Glutamatergic neuron (in vitro differentiated cells): ENCODE data around the gene ALDH1B1. TPM values are rescaled to one million over a fixed set of nuclear protein-coding genes. Genes with fewer than 3 reads are reported as not detected.

ENCODE experiments used
- DNase-seq: peaks from one replicate; pipeline ENCODE4 v3.0.0; 2022
- H3K27ac Mint-ChIP-seq: one replicate; pipeline ENCODE4 v1.8.0; 2020; ENCODE audit warnings: mild to moderate bottlenecking, mixed read lengths, inconsistent platforms; ENCODE audit not compliant: unreplicated experiment
- H3K27me3 Mint-ChIP-seq: one replicate; pipeline ENCODE4 v1.8.0; 2020; ENCODE audit warnings: mild to moderate bottlenecking, moderate library complexity, mixed read lengths, inconsistent platforms; ENCODE audit not compliant: unreplicated experiment
- H3K36me3 Mint-ChIP-seq: one replicate; pipeline ENCODE4 v1.8.0; 2020; ENCODE audit warnings: mild to moderate bottlenecking, mixed read lengths, inconsistent platforms; ENCODE audit not compliant: unreplicated experiment
- H3K4me1 Mint-ChIP-seq: one replicate; pipeline ENCODE4 v1.8.0; 2020; ENCODE audit warnings: mild to moderate bottlenecking, low read depth, mixed read lengths, inconsistent platforms; ENCODE audit not compliant: unreplicated experiment
- H3K4me3 Mint-ChIP-seq: one replicate; pipeline ENCODE4 v1.8.0; 2020; ENCODE audit warnings: mild to moderate bottlenecking, mixed read lengths, inconsistent platforms; ENCODE audit not compliant: unreplicated experiment
- H3K9me3 Mint-ChIP-seq: one replicate; pipeline ENCODE4 v1.8.0; 2020; ENCODE audit warnings: mild to moderate bottlenecking, moderate library complexity, mixed read lengths, inconsistent platforms; ENCODE audit not compliant: unreplicated experiment
- total RNA-seq: library from RNA; stranded (reverse); fragmentation: NEBNext Ultra II Directional; extraction: Animal tissue kit (Norgen Biotek cat#: 25700); gene quantifications from one replicate; pipeline ENCODE4 v1.2.1, GENCODE V29; 2021; ENCODE audit not compliant: unreplicated experiment
- TF ChIP-seq, protein P1 (sequence below): fragments of 200-600 bp; sonication (generic); IDR thresholded peaks from one replicate; pipeline ENCODE4 v1.5.0; 2021; ENCODE audit not compliant: partially characterized antibody, unreplicated experiment

The ALDH1B1 gene
- total RNA-seq, 1 donor from 2014 or later: 15.3 TPM

DNA sequence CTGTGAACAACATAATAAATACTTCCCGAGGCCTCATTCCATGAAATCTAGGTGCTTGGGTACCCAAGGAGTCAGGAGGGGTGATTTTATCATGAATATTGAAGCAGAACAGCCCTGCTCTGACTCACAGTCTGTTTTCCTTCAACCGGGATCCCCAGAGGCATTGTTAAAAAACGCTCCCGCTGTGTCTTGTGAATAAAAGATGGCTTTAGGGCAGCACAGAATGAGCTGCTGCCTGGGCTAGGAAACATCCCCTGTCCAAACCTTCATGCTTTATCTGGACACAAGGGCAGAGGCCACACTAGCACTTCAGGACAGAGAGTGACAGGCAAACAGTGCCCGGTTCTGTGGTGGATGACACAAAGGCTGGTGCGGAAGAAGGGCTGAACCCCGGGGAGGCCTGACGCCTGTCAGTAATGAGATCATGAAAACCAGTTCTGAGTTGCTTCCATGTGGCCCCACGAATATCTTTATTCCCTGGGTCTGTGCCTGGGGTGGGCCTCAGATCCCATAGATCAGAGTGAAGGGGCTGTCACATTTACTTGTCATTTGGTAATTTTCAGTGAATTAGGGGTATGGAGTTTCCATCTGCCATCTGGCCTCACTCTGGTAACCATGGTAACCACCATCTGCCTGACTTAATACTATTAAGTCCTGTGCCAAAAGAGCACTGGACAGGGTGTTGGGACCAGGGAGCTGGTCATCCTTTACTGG lies 29.2 kb downstream of the ALDH1B1 start:
- DNase-seq: peak; percentile 68
- H3K4me3 Mint-ChIP-seq: peak overlapping the region; percentile 92
- TF ChIP-seq, protein P1, sequence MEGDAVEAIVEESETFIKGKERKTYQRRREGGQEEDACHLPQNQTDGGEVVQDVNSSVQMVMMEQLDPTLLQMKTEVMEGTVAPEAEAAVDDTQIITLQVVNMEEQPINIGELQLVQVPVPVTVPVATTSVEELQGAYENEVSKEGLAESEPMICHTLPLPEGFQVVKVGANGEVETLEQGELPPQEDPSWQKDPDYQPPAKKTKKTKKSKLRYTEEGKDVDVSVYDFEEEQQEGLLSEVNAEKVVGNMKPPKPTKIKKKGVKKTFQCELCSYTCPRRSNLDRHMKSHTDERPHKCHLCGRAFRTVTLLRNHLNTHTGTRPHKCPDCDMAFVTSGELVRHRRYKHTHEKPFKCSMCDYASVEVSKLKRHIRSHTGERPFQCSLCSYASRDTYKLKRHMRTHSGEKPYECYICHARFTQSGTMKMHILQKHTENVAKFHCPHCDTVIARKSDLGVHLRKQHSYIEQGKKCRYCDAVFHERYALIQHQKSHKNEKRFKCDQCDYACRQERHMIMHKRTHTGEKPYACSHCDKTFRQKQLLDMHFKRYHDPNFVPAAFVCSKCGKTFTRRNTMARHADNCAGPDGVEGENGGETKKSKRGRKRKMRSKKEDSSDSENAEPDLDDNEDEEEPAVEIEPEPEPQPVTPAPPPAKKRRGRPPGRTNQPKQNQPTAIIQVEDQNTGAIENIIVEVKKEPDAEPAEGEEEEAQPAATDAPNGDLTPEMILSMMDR: no peak
- H3K4me1 Mint-ChIP-seq: peaks cover 49% of the 10 kb centered on the region
- no peaks in the 10 kb centered on the region for H3K36me3 Mint-ChIP-seq
- H3K27ac Mint-ChIP-seq: peak overlapping the region; percentile 100
- H3K27me3 Mint-ChIP-seq: peaks cover 26% of the 10 kb centered on the region
- H3K9me3 Mint-ChIP-seq: peaks cover 27% of the 10 kb centered on the region

DNA sequence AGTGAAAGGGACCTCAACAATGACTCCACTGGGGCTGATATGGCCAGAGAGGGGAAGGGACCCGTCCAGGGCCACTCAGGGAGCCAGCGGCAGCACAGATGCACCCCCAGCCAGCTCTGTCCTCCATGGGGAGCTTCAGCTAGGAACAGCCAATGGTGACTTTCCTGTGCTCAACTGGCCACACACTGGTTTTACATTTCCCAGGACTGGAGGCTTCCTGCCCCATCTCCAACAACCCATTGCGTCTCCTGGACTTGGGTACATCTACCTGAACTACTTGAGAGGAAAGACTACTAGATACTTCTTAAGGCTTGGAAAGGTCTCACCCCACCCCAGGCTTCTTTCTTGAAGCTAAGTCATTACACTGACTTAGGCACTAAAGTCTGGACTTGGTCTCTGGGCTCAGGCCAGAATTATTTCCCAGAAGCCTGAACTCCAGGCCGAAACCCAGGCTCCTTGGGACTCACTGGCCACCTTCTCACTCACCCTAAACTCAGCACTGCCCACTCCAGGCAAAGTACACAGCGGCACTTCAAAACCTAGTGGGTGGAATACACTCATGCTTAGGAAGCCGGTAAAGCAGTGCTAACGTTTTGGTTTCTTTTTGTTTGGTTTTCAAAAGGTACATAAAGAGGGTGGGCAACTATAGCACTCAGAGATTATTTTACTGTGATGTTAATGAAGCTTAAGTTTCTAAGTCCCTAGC lies 30.2 kb downstream of the ALDH1B1 start:
- H3K4me3 Mint-ChIP-seq: peak overlapping the region; percentile 92
- H3K27me3 Mint-ChIP-seq: peaks cover 28% of the 10 kb centered on the region
- TF ChIP-seq, protein P1: no peak
- peak; percentile 50 for DNase-seq
- H3K4me1 Mint-ChIP-seq: peaks cover 52% of the 10 kb centered on the region
- H3K36me3 Mint-ChIP-seq: peaks cover 3% of the 10 kb centered on the region
- peaks cover 24% of the 10 kb centered on the region for H3K9me3 Mint-ChIP-seq
- peak overlapping the region; percentile 100 for H3K27ac Mint-ChIP-seq

DNA sequence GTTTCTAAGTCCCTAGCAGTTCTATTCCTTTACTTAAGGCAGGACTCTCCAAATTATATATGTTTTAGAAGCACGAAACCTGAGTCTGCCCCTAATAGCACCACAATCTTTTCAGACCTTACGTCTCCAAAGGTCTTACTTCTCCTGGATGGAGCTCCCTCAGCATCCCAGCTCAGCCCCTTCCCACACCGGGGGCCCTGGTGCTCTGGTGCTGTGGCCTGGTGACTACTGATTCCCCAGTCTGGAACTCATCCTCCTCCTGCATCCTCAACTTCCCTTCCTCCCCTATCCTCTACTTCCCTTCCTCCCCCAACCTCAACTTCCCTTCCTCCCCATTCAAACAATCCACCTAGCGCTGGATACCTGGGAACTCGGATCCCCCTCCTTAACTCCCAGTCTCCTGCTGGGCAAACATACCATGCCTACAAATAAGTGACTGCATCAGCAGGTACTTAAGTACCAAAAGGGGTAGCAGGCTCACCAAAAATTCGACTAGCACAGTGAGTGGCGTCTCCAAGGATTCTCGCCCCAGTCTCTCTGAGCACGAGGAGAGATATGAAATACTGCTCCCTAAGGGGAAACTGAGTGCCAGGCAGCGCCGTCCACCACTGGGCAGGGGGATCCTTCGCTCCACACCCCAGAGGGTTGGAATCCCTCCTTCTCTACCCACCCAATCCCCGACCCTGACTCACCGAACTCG lies 30.9 kb downstream of the ALDH1B1 start:
- peaks cover 28% of the 10 kb centered on the region for H3K27me3 Mint-ChIP-seq
- peaks cover 54% of the 10 kb centered on the region for H3K4me1 Mint-ChIP-seq
- no peak for DNase-seq
- peak overlapping the region; percentile 92 for H3K4me3 Mint-ChIP-seq
- H3K36me3 Mint-ChIP-seq: peaks cover 8% of the 10 kb centered on the region
- peaks cover 24% of the 10 kb centered on the region for H3K9me3 Mint-ChIP-seq
- H3K27ac Mint-ChIP-seq: peak overlapping the region; percentile 100
- TF ChIP-seq, protein P1: no peak

DNA sequence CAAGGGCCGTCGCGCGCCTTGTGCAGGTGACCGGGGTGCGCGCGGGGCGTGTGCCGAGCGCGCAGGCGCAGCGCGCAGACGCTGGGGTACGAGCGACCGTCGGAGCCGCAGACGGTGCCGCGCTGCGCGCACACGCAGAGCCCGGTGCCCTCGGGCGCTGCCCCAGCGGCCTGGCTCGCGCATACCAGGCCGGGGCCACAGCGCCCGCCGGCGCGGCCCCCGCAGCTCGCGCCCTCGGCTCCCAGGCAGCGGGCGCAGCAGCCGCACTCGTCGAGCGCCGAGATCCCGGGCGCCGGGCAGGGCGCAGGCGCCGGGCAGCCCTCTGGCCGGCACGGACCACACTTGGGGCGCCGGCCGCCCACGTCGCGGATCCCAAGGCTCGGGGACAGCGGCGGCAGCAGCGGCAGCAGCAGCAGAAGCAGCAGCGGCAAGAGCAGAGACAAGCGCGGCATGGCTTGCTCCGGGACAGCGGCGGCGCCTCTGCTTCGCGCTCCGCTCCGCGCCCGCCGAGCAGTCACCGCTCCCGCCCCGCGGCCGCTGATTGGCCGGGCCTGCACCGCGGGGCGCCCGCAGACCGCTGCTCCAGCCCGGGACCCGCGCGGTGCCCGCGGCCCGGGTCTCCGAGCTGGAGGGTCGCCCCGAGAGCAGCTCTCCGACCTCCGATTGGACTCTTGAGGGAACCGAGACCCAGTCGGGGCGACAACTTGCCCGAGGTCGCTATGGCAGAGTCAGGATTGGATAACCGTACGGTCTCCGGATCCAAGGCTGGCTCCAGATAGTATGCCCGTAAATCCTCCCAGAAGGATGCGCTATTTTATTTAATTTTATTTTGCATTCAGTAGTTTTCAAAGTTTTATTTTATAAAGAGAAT lies 31.7 kb downstream of the ALDH1B1 start, which contains the start of gene IGFBPL1:
Gene IGFBPL1 (minus strand): TSS at position 482 of the 871 bp plus-strand sequence. CDS start 30 bp downstream, at position 452.
- TF ChIP-seq, protein P1: no peak
- H3K4me3 Mint-ChIP-seq: peak within 1 kb of the TSS; percentile 94
- peak; percentile 70 for DNase-seq
- H3K27ac Mint-ChIP-seq: peak within 1 kb of the TSS; percentile 100
- peaks cover 47% of the 10 kb centered on the region for H3K4me1 Mint-ChIP-seq
- H3K27me3 Mint-ChIP-seq: peaks cover 28% of the 10 kb centered on the region
- H3K9me3 Mint-ChIP-seq: peaks cover 24% of the 10 kb centered on the region
- peaks cover 8% of the 10 kb centered on the region for H3K36me3 Mint-ChIP-seq
